ENCODE results near the gene KLRC3. TPM values are rescaled to one million over a fixed set of nuclear protein-coding genes. Genes with fewer than 3 reads are reported as not detected.
"Not testable (repeated sequence)": the region's sequence is repeated elsewhere in the genome, so short reads cannot be mapped to it uniquely, and the experiment has no call there.

Gene KLRC3
- total RNA-seq: 1 to 10 TPM in 2 of 5 donors, not detected in 3; 1.3 TPM
- polyA plus RNA-seq: under 1 TPM in 1 of 3 donors, not detected in 2; 0.43 TPM
- long read RNA-seq, donor 1: 0 reads
- long read RNA-seq, donor 2: 0 reads
- long read RNA-seq, donor 3: 0 reads
- long read RNA-seq, donor 4: 0 reads
- long read RNA-seq, donor 5: 0 reads
- long read RNA-seq, donor 6: 0 reads
- long read RNA-seq, donor 7: 0 reads
- long read RNA-seq, donor 8: 0 reads
- long read RNA-seq, donor 9: 0 reads
- long read RNA-seq, donor 10: 0 reads

- H3K9me3 ChIP-seq; H3K4me3 ChIP-seq; DNase-seq; H3K4me1 ChIP-seq; H3K36me3 ChIP-seq; H3K27ac ChIP-seq; H3K27me3 ChIP-seq; intact Hi-C loops (cut with DNase I; ENCODE audit: low total_unique reads): not testable (repeated sequence)
- 48 to 62% (median 61%) methylated on average over 1 of the region's 1 CpG for WGBS, 5 donors
Observed at GRCh38 chr12:10420334-10420733, at the start of gene KLRC3. Gene KLRC3, minus strand, starts transcription at chr12:10420595. Its CDS starts 45 bp downstream, at chr12:10420550.

GRCh38 chr12:10469701-10470100, 49.3 kb upstream of the KLRC3 start:
- H3K9me3 ChIP-seq: peaks cover 0 to 4% (median 2%) of the 10 kb centered on the region in 4 donors
- TF ChIP-seq POLR2AphosphoS5 (IDR thresholded peaks at IDR 0.05) (no peak), CTCF (IDR thresholded peaks at IDR 0.05) (no peak), POLR2A (IDR thresholded peaks at IDR 0.05) (no peak), EP300 (IDR thresholded peaks at IDR 0.05) (no peak)
- 81 to 91% (median 86%) methylated on average over 1 of the region's 1 CpG for WGBS, 5 donors
- DNase-seq: no peak
- no peaks in the 10 kb centered on the region for H3K36me3 ChIP-seq
- no peak overlapping the region for H3K4me3 ChIP-seq
- no peaks in the 10 kb centered on the region for H3K4me1 ChIP-seq
- intact Hi-C loops (cut with DNase I; ENCODE audit: low total_unique reads): no loop called here
- H3K27ac ChIP-seq: no peak overlapping the region
- H3K27me3 ChIP-seq: no peaks in the 10 kb centered on the region

- Histone ChIP-seq H3K27ac (no peak overlapping the region), H3K4me3 (no peak overlapping the region), H3K9me3 (no peaks in the 10 kb centered on the region), H3K36me3 (no peaks in the 10 kb centered on the region), H3K27me3 (no peaks in the 10 kb centered on the region), H3K4me1 (no peaks in the 10 kb centered on the region)
- no peak for TF ChIP-seq POLR2A (IDR thresholded peaks at IDR 0.05)
- TF ChIP-seq EP300 (IDR thresholded peaks at IDR 0.05): no peak
- TF ChIP-seq POLR2AphosphoS5 (IDR thresholded peaks at IDR 0.05): no peak
- TF ChIP-seq CTCF (IDR thresholded peaks at IDR 0.05): no peak
- intact Hi-C loops (cut with DNase I; ENCODE audit: low total_unique reads): no loop called here
- no peak for DNase-seq
- WGBS, 5 donors: 70 to 91% (median 88%) methylated on average over 4 of the region's 4 CpGs; no CpG with 5 or more reads in 1 of the 5 donors
Observed at GRCh38 chr12:10466311-10466710, 45.9 kb upstream of the KLRC3 start.

GRCh38 chr12:10457760-10458159, 37.4 kb upstream of the KLRC3 start:
- H3K4me1 ChIP-seq: no peaks in the 10 kb centered on the region
- TF ChIP-seq EP300 (IDR thresholded peaks at IDR 0.05): no peak
- TF ChIP-seq CTCF (IDR thresholded peaks at IDR 0.05): no peak
- no peak for TF ChIP-seq POLR2A (IDR thresholded peaks at IDR 0.05)
- TF ChIP-seq POLR2AphosphoS5 (IDR thresholded peaks at IDR 0.05): no peak
- peaks cover 0 to 29% (median 17%) of the 10 kb centered on the region in 4 donors for H3K9me3 ChIP-seq
- no peak overlapping the region for H3K27ac ChIP-seq
- no peaks in the 10 kb centered on the region for H3K27me3 ChIP-seq
- intact Hi-C loops (cut with DNase I; ENCODE audit: low total_unique reads): no loop called here
- no peaks in the 10 kb centered on the region for H3K36me3 ChIP-seq
- no peak for DNase-seq
- WGBS, 5 donors: 91 to 97% (median 92%) methylated on average over 3 of the region's 3 CpGs
- H3K4me3 ChIP-seq: no peak overlapping the region

- intact Hi-C loops (cut with DNase I; ENCODE audit: low total_unique reads): no loop called here
- peaks cover 0 to 29% (median 17%) of the 10 kb centered on the region in 4 donors for H3K9me3 ChIP-seq
- H3K27me3 ChIP-seq: no peaks in the 10 kb centered on the region
- no peaks in the 10 kb centered on the region for H3K4me1 ChIP-seq
- no peak for TF ChIP-seq CTCF (IDR thresholded peaks at IDR 0.05)
- no peak for TF ChIP-seq POLR2A (IDR thresholded peaks at IDR 0.05)
- no peak for TF ChIP-seq EP300 (IDR thresholded peaks at IDR 0.05)
- no peak for TF ChIP-seq POLR2AphosphoS5 (IDR thresholded peaks at IDR 0.05)
- H3K36me3 ChIP-seq: no peaks in the 10 kb centered on the region
- H3K27ac ChIP-seq: no peak overlapping the region
- WGBS, 5 donors: 82 to 93% (median 89%) methylated on average over 2 of the region's 2 CpGs
- DNase-seq: no peak
- no peak overlapping the region for H3K4me3 ChIP-seq
Observed at GRCh38 chr12:10456856-10457255, 36.5 kb upstream of the KLRC3 start.

Measured in stomach (tissue), 19 donors.